ENCODE data around the gene CDK5.

DNA sequence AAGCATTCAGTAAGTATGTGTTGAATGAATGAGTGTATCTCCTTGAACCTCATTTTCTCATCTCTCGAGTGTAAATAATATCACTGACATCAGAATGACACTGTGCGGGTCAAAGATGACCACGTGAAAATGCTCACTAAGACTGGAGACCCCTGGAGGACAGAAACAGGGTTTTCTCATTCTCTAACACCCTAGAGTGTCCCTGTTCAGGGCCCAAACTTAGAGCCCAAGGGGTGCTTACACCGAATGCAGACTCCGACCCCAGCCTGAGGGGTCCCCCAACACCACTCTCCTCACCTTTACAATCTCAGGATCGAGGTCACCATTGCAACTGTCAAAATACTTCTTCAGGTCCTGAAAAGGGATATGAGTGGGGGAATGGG, 1.4 kb downstream of the CDK5 start:
- TF ChIP-seq, protein P1, sequence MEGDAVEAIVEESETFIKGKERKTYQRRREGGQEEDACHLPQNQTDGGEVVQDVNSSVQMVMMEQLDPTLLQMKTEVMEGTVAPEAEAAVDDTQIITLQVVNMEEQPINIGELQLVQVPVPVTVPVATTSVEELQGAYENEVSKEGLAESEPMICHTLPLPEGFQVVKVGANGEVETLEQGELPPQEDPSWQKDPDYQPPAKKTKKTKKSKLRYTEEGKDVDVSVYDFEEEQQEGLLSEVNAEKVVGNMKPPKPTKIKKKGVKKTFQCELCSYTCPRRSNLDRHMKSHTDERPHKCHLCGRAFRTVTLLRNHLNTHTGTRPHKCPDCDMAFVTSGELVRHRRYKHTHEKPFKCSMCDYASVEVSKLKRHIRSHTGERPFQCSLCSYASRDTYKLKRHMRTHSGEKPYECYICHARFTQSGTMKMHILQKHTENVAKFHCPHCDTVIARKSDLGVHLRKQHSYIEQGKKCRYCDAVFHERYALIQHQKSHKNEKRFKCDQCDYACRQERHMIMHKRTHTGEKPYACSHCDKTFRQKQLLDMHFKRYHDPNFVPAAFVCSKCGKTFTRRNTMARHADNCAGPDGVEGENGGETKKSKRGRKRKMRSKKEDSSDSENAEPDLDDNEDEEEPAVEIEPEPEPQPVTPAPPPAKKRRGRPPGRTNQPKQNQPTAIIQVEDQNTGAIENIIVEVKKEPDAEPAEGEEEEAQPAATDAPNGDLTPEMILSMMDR (IDR thresholded peaks at IDR 0.05; ENCODE audit: insufficient read depth, low read length): no peak
- no peak for TF ChIP-seq POLR2AphosphoS5 (IDR thresholded peaks at IDR 0.05; ENCODE audit: low read depth)
- TF ChIP-seq REST (IDR thresholded peaks at IDR 0.05; ENCODE audit: insufficient replicate concordance, low read depth): no peak
- no peak for TF ChIP-seq SPI1 (IDR thresholded peaks at IDR 0.05; ENCODE audit: borderline replicate concordance, low read depth)

All from HL-60 (cell line).